Immature natural killer cell (primary cell): ENCODE results near the gene MYRIP. TPM values are rescaled to one million over a fixed set of nuclear protein-coding genes. Genes with fewer than 3 reads are reported as not detected.

Source experiments
- DNase-seq, 3 donors: peaks; one replicate each; pipeline ENCODE4 v3.0.0; 2022; ENCODE audit warnings: mixed read lengths in 1 of 3
- H3K27ac Mint-ChIP-seq, 6 donors: one replicate each; pipeline ENCODE4 v1.8.0; 2020; ENCODE audit warnings: mixed read lengths in 6 of 6, mild to moderate bottlenecking in 5 of 6, inconsistent platforms in 4 of 6, moderate library complexity in 3 of 6
- H3K27me3 Mint-ChIP-seq, 3 donors: one replicate each; pipeline ENCODE4 v1.8.0; 2020 to 2021; ENCODE audit warnings: low read depth in 3 of 3, mild to moderate bottlenecking in 3 of 3, mixed read lengths in 3 of 3, moderate library complexity in 3 of 3, inconsistent platforms in 1 of 3
- H3K36me3 Mint-ChIP-seq, 3 donors: one replicate each; pipeline ENCODE4 v1.8.0; 2020; ENCODE audit warnings: mixed read lengths in 3 of 3, inconsistent platforms in 2 of 3, mild to moderate bottlenecking in 2 of 3
- H3K4me1 Mint-ChIP-seq, 2 donors: one replicate each; pipeline ENCODE4 v1.8.0; 2020; ENCODE audit warnings: inconsistent platforms in 2 of 2, mild to moderate bottlenecking in 2 of 2, mixed read lengths in 2 of 2, moderate library complexity in 1 of 2
- H3K4me3 Mint-ChIP-seq, 5 donors: one replicate each; pipeline ENCODE4 v1.8.0; 2020; ENCODE audit warnings: mild to moderate bottlenecking in 5 of 5, mixed read lengths in 5 of 5, inconsistent platforms in 3 of 5, moderate library complexity in 3 of 5
- H3K9me3 Mint-ChIP-seq, 6 donors: one replicate each; pipeline ENCODE4 v1.8.0; 2020; ENCODE audit warnings: mild to moderate bottlenecking in 6 of 6, mixed read lengths in 6 of 6, inconsistent platforms in 4 of 6, moderate library complexity in 3 of 6
- polyA plus RNA-seq, 3 donors: library from polyadenylated mRNA; unstranded; fragments of 300-500 nt; fragmentation: Illumina TruSeq; gene quantifications; one replicate each; pipeline ENCODE4 v1.2.3, GENCODE V29; 2021

MYRIP gene
- polyA plus RNA-seq, 3 donors from 2014 or later: 0.06 TPM; not detected in 2

- Mint-ChIP-seq H3K4me1 (no peaks in the 10 kb centered on the region), H3K27me3 (peaks cover 2 to 3% (median 2%) of the 10 kb centered on the region in 3 donors), H3K4me3 (no peak overlapping the region), H3K36me3 (no peaks in the 10 kb centered on the region), H3K9me3 (peaks cover 0 to 9% (median 3%) of the 10 kb centered on the region in 6 donors), H3K27ac (no peak overlapping the region)
- DNase-seq: no peak
These were observed 328.3 kb downstream of the MYRIP start for GRCh38 chr3:40137591-40138295.

- Mint-ChIP-seq H3K27me3 (peaks cover 3 to 8% (median 3%) of the 10 kb centered on the region in 3 donors), H3K27ac (no peak overlapping the region), H3K9me3 (peaks cover 0 to 3% (median 0%) of the 10 kb centered on the region in 6 donors), H3K4me3 (no peak overlapping the region), H3K4me1 (no peaks in the 10 kb centered on the region), H3K36me3 (no peaks in the 10 kb centered on the region)
- DNase-seq: no peak
These were observed 334.1 kb downstream of the MYRIP start for GRCh38 chr3:40143283-40144090.

DNA sequence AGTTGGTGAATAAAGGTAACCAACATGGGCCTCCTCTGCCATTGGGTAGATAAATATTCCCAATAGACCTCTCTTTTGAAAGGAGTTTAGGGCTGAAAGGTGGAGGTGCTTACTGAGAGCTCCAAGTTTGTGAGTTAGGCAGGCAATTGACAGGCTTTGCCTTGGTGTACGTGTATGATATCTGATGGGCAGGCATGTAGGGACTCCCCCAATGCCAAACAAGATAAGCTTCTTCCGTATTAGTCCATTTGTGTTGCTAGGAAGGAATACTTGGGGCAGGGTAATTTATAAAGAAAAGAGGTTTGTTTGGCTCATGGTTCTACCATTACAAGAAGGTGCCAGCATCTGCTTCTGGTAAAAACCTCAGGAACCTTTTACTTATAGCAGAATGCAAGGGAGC, 339.4 kb downstream of the MYRIP start:
- DNase-seq: no peak
- no peak overlapping the region for H3K27ac Mint-ChIP-seq
- peaks cover 0 to 7% (median 5%) of the 10 kb centered on the region in 3 donors for H3K27me3 Mint-ChIP-seq
- no peaks in the 10 kb centered on the region for H3K9me3 Mint-ChIP-seq
- no peak overlapping the region for H3K4me3 Mint-ChIP-seq
- H3K36me3 Mint-ChIP-seq: no peaks in the 10 kb centered on the region
- no peaks in the 10 kb centered on the region for H3K4me1 Mint-ChIP-seq

GRCh38 chr3:40152482-40153133, 343.2 kb downstream of the MYRIP start:
- H3K36me3 Mint-ChIP-seq: no peaks in the 10 kb centered on the region
- no peaks in the 10 kb centered on the region for H3K9me3 Mint-ChIP-seq
- H3K4me1 Mint-ChIP-seq: no peaks in the 10 kb centered on the region
- H3K4me3 Mint-ChIP-seq: no peak overlapping the region
- H3K27ac Mint-ChIP-seq: no peak overlapping the region
- H3K27me3 Mint-ChIP-seq: peaks cover 4 to 5% (median 4%) of the 10 kb centered on the region in 3 donors
- DNase-seq: no peak

GRCh38 chr3:40160933-40161332, 351.5 kb downstream of the MYRIP start:
- H3K4me3 Mint-ChIP-seq: no peak overlapping the region

GRCh38 chr3:40162616-40163015, 353.2 kb downstream of the MYRIP start:
- H3K27ac Mint-ChIP-seq: no peak overlapping the region
- no peak for DNase-seq
- no peak overlapping the region for H3K4me3 Mint-ChIP-seq
- no peaks in the 10 kb centered on the region for H3K4me1 Mint-ChIP-seq
- H3K9me3 Mint-ChIP-seq: peaks cover 0 to 8% (median 3%) of the 10 kb centered on the region in 6 donors
- H3K27me3 Mint-ChIP-seq: peaks cover 0 to 11% (median 6%) of the 10 kb centered on the region in 3 donors
- H3K36me3 Mint-ChIP-seq: peaks cover 0 to 9% (median 8%) of the 10 kb centered on the region in 3 donors

More at GRCh38 chr3:40160933-40161332, 351.5 kb downstream of the MYRIP start:
- Mint-ChIP-seq H3K4me1 (no peaks in the 10 kb centered on the region), H3K9me3 (peaks cover 0 to 8% (median 3%) of the 10 kb centered on the region in 6 donors), H3K36me3 (peaks cover 0 to 9% (median 8%) of the 10 kb centered on the region in 3 donors), H3K27me3 (peaks cover 0 to 11% (median 2%) of the 10 kb centered on the region in 3 donors), H3K27ac (no peak overlapping the region)
- no peak for DNase-seq

- Mint-ChIP-seq H3K4me3 (no peak overlapping the region), H3K4me1 (peaks cover 16 to 23% of the 10 kb centered on the region in 2 donors), H3K36me3 (no peaks in the 10 kb centered on the region), H3K9me3 (no peaks in the 10 kb centered on the region), H3K27me3 (peaks cover 0 to 10% (median 5%) of the 10 kb centered on the region in 3 donors), H3K27ac (no peak overlapping the region)
- DNase-seq: no peak
These were observed 357.6 kb downstream of the MYRIP start for GRCh38 chr3:40166997-40167396.

- H3K9me3 Mint-ChIP-seq: no peaks in the 10 kb centered on the region
- H3K36me3 Mint-ChIP-seq: no peaks in the 10 kb centered on the region
- DNase-seq: no peak
- no peak overlapping the region for H3K4me3 Mint-ChIP-seq
- peaks cover 0 to 10% (median 5%) of the 10 kb centered on the region in 3 donors for H3K27me3 Mint-ChIP-seq
- H3K27ac Mint-ChIP-seq: no peak overlapping the region
- peaks cover 16 to 23% of the 10 kb centered on the region in 2 donors for H3K4me1 Mint-ChIP-seq
These were observed 358.5 kb downstream of the MYRIP start for GRCh38 chr3:40167958-40168357.

- Mint-ChIP-seq H3K9me3 (no peaks in the 10 kb centered on the region), H3K36me3 (no peaks in the 10 kb centered on the region), H3K27ac (peak overlapping the region in 3 of 6 donors; percentile 8 to 74 (median 61)), H3K27me3 (peaks cover 0 to 6% (median 3%) of the 10 kb centered on the region in 3 donors), H3K4me1 (peaks cover 16 to 23% of the 10 kb centered on the region in 2 donors), H3K4me3 (peak overlapping the region; percentile 2 to 46 (median 32))
- no peak for DNase-seq
These were observed 360.6 kb downstream of the MYRIP start for GRCh38 chr3:40169983-40170382.

DNA sequence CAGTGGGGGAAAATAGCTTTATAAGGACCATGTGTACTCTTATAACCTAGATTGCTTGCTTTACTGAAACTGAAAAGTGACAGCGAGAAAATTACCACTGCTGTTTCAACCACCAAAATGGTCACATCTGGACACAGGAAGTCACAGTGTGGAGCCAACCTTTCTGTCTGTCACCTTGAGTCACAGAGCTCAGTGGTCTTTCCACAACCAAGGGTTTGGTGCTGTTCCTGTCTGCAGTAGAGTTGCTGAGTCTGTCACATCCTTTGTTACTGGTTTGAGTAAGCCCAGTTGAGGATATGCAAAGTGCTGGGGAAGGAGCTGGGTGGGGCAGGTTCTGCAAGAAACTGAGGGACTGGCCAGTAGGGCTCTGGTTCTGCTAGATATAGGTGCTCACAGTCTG, 361.0 kb downstream of the MYRIP start:
- Mint-ChIP-seq H3K27ac (peak overlapping the region in 5 of 6 donors; percentile 26 to 61 (median 41)), H3K9me3 (no peaks in the 10 kb centered on the region), H3K27me3 (peaks cover 0 to 4% (median 3%) of the 10 kb centered on the region in 3 donors), H3K4me3 (peak overlapping the region; percentile 16 to 50 (median 46)), H3K36me3 (no peaks in the 10 kb centered on the region), H3K4me1 (peaks cover 16 to 23% of the 10 kb centered on the region in 2 donors)
- peak; percentile 39 to 46 (median 46) for DNase-seq

DNA sequence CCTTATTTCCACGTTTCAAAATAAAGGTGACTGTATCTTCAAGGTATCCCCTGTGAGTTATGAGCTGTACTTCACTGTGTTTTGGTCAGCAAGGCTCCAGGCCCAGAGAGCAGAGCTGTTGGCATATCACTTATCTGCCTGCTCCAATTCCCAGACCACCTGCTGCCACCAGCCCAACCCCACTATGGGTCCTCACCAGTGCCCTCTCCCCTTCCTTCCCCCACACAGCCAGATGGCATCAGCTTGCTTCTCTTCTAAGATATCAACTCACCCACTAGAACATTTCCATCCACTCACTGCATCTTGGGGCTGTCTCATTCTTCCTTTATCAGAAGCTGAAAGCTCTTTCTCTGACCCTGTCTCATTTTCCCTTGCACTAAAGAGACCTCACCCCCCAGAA, 363.2 kb downstream of the MYRIP start:
- no peaks in the 10 kb centered on the region for H3K9me3 Mint-ChIP-seq
- H3K27me3 Mint-ChIP-seq: peaks cover 0 to 3% (median 0%) of the 10 kb centered on the region in 3 donors
- DNase-seq: no peak
- no peak overlapping the region for H3K27ac Mint-ChIP-seq
- H3K4me1 Mint-ChIP-seq: peaks cover 16 to 23% of the 10 kb centered on the region in 2 donors
- no peaks in the 10 kb centered on the region for H3K36me3 Mint-ChIP-seq
- no peak overlapping the region for H3K4me3 Mint-ChIP-seq

DNA sequence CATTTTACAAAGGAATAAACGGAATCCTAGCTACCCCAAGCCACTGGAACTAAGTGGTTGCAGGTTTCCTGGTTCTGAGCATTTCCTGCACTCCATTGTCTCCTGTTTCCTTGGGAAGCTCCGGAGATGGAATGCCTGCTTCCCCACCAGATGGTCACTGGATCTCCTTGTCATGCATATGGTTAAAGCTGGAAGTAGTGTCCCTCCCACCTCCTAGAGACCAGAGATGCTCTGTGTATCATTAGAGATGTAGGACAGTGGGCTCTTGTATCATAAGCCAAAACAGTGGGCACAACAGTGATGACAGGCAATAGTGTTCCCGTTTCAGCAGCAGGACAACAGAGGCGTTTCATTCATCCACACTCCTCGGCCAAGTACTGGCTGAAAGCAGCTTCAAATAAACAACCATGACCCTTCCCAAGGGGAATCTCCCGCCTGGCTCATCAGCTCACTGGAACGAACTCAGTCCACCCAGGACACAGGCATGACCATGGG, 363.9 kb downstream of the MYRIP start:
- no peaks in the 10 kb centered on the region for H3K36me3 Mint-ChIP-seq
- no peak for DNase-seq
- no peak overlapping the region for H3K27ac Mint-ChIP-seq
- H3K4me1 Mint-ChIP-seq: peaks cover 16 to 23% of the 10 kb centered on the region in 2 donors
- peaks cover 0 to 3% (median 0%) of the 10 kb centered on the region in 3 donors for H3K27me3 Mint-ChIP-seq
- no peak overlapping the region for H3K4me3 Mint-ChIP-seq
- no peaks in the 10 kb centered on the region for H3K9me3 Mint-ChIP-seq

- H3K27me3 Mint-ChIP-seq: peaks cover 0 to 1% (median 0%) of the 10 kb centered on the region in 3 donors
- H3K4me1 Mint-ChIP-seq: no peaks in the 10 kb centered on the region
- no peaks in the 10 kb centered on the region for H3K36me3 Mint-ChIP-seq
- no peaks in the 10 kb centered on the region for H3K9me3 Mint-ChIP-seq
- DNase-seq: no peak
- no peak overlapping the region for H3K4me3 Mint-ChIP-seq
- no peak overlapping the region for H3K27ac Mint-ChIP-seq
These were observed 368.7 kb downstream of the MYRIP start for GRCh38 chr3:40178012-40178594.
